ENCODE data around the gene FHL2.

DNA sequence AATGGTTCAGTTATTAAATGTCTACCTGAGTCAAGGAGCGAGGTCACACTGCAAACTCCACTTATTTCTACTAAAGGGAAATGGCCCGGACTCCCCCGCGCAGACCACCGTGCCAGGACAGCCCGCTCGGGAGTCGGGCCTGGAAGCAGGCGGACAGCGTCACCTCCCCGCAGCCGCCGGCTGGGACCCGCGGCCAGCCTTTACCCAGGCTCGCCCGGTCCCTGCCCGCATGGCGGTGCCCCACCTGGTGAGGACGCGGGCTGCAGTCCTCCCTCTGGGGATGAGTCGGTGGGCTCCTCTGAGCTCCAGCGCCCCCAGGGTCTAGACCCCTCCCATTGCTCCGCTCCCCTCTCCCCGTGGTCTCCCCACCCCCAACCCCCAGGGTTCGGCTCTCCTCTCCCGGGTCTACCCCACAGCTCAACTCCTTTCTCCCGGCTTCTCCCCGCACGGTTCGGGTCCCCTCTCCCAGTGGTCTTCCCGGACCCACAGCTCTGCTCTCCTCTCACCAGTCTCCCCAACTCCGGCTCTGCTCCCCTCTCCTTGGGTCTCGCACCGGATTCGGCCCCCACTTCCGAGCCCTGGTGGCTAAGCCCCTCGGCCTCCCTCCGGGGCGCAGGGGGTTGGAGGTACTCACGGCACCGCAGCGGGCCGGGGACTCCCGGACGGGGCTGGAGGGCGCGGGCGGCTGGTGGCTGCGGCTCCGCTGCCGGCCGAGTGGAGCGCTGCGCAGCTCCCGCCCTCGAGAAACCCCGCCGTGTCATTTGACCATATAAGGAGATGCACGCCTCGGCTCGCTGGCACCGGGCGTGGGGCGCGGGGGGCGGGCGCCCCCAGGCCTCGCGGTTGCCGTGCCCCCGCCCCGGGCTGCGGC, at the start of gene FHL2:
- TF ChIP-seq, protein P1, sequence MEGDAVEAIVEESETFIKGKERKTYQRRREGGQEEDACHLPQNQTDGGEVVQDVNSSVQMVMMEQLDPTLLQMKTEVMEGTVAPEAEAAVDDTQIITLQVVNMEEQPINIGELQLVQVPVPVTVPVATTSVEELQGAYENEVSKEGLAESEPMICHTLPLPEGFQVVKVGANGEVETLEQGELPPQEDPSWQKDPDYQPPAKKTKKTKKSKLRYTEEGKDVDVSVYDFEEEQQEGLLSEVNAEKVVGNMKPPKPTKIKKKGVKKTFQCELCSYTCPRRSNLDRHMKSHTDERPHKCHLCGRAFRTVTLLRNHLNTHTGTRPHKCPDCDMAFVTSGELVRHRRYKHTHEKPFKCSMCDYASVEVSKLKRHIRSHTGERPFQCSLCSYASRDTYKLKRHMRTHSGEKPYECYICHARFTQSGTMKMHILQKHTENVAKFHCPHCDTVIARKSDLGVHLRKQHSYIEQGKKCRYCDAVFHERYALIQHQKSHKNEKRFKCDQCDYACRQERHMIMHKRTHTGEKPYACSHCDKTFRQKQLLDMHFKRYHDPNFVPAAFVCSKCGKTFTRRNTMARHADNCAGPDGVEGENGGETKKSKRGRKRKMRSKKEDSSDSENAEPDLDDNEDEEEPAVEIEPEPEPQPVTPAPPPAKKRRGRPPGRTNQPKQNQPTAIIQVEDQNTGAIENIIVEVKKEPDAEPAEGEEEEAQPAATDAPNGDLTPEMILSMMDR (IDR thresholded peaks at IDR 0.05), result peak in 4 of 6 experiments; percentile 37 to 71 (median 67)
- TF ChIP-seq POLR2A (IDR thresholded peaks at IDR 0.05), result peak; percentile 93 to 96

Data from Peyer's patch (tissue), 4 donors.